C4-2B (cell line): ENCODE measurements around the gene MAP3K14.

Experiments used
- ZFX ChIP-seq: fragments of 450-650 bp; IDR thresholded peaks from 2 replicates; pipeline ENCODE4 v1.6.1; 2017
- TF ChIP-seq, protein P1 (sequence below): fragments of 450-650 bp; conservative IDR thresholded peaks from 2 replicates; pipeline ENCODE4 v1.5.1; 2017; ENCODE audit warnings: mild to moderate bottlenecking

DNA sequence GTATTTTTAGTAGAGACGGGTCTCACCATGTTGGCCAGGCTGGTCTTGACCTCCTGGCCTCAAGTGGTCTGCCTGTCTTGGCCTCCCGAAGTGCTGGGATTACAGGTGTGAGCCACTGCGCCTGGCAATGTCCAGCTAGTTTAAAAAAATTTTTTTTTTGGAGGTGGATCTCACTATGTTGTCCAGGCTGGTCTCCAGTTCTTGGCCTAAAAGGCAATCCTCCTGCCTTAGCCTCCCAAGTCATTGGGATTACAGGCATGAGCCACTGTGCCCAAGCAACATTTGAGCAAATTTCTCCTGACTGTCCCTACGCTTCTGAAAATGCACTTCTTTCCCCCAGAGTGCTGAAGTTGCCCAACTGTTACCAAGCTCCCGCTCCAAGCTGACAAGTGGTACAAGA is 8.0 kb downstream of the MAP3K14 start:
- TF ChIP-seq, protein P1, sequence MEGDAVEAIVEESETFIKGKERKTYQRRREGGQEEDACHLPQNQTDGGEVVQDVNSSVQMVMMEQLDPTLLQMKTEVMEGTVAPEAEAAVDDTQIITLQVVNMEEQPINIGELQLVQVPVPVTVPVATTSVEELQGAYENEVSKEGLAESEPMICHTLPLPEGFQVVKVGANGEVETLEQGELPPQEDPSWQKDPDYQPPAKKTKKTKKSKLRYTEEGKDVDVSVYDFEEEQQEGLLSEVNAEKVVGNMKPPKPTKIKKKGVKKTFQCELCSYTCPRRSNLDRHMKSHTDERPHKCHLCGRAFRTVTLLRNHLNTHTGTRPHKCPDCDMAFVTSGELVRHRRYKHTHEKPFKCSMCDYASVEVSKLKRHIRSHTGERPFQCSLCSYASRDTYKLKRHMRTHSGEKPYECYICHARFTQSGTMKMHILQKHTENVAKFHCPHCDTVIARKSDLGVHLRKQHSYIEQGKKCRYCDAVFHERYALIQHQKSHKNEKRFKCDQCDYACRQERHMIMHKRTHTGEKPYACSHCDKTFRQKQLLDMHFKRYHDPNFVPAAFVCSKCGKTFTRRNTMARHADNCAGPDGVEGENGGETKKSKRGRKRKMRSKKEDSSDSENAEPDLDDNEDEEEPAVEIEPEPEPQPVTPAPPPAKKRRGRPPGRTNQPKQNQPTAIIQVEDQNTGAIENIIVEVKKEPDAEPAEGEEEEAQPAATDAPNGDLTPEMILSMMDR, result no peak
- no peak for TF ChIP-seq ZFX
